HCT116 (cell line): ENCODE results near the gene RBP4.

ENCODE experiments used
- EZH2 ChIP-seq: fragments of 200-600 bp; sonication (generic); IDR thresholded peaks from 2 replicates; pipeline ENCODE4 v1.6.1; 2017; ENCODE audit warnings: antibody characterized with exemption, mixed run types
- POLR2AphosphoS5 ChIP-seq: IDR thresholded peaks from 2 replicates; pipeline ENCODE4 v1.6.1; 2011; ENCODE audit warnings: mild to moderate bottlenecking, low read depth, low read length, moderate library complexity
- RAD21 ChIP-seq: IDR thresholded peaks from 2 replicates; pipeline ENCODE4 v1.6.1; 2012; ENCODE audit warnings: low read depth, mild to moderate bottlenecking
- SIN3A ChIP-seq: IDR thresholded peaks from 2 replicates; pipeline ENCODE4 v1.6.1; 2012; ENCODE audit warnings: low read depth
- ZNF274 ChIP-seq: fragments of 200-500 bp; sonication (Bioruptor generic); IDR thresholded peaks from 2 replicates; pipeline ENCODE4 v1.6.1; 2014; ENCODE audit warnings: mild to moderate bottlenecking, low read depth, low read length, inconsistent platforms
- TF ChIP-seq, protein P1 (sequence below): IDR thresholded peaks from 2 replicates; pipeline ENCODE4 v1.6.1; 2012
- TF ChIP-seq, protein P2 (sequence below), 3 experiments: fragments of 200-600 bp in 1 of 3; sonication (generic) in 1 of 3; IDR thresholded peaks in 2 of 3; conservative IDR thresholded peaks in 1 of 3; 2 replicates each; pipeline ENCODE4 v1.5.1; 2012 to 2017; ENCODE audit warnings: low read depth in 2 of 3, low read length in 2 of 3, antibody characterized with exemption in 1 of 3, borderline replicate concordance in 1 of 3, control low read depth in 1 of 3, mild to moderate bottlenecking in 1 of 3, mixed read lengths in 1 of 3, mixed run types in 1 of 3, moderate library complexity in 1 of 3; ENCODE audit not compliant: insufficient read depth in 1 of 3

DNA sequence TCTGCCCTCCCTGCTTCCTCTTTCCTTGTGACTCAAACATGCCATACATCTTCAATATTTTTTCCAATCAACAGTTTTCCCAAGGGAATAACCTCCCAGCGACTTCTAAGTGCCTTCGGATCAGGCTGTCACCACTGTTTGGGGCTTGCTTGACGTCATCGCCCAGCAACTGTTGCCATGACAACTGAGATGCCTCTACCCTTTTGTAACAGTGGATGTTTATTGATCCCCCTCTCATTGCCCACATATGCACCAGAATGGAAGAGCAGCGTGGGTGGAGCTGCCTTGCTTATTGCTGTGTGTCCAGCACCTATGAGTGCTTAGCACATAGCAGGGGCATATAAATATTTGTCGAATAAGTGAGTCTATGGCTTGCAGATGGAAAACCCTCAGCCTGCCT lies 20.2 kb downstream of the RBP4 start:
- no peak for TF ChIP-seq EZH2
- no peak for TF ChIP-seq SIN3A
- no peak for TF ChIP-seq POLR2AphosphoS5
- TF ChIP-seq RAD21, result no peak
- TF ChIP-seq, protein P1, sequence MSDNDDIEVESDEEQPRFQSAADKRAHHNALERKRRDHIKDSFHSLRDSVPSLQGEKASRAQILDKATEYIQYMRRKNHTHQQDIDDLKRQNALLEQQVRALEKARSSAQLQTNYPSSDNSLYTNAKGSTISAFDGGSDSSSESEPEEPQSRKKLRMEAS, result no peak
- TF ChIP-seq, protein P2, sequence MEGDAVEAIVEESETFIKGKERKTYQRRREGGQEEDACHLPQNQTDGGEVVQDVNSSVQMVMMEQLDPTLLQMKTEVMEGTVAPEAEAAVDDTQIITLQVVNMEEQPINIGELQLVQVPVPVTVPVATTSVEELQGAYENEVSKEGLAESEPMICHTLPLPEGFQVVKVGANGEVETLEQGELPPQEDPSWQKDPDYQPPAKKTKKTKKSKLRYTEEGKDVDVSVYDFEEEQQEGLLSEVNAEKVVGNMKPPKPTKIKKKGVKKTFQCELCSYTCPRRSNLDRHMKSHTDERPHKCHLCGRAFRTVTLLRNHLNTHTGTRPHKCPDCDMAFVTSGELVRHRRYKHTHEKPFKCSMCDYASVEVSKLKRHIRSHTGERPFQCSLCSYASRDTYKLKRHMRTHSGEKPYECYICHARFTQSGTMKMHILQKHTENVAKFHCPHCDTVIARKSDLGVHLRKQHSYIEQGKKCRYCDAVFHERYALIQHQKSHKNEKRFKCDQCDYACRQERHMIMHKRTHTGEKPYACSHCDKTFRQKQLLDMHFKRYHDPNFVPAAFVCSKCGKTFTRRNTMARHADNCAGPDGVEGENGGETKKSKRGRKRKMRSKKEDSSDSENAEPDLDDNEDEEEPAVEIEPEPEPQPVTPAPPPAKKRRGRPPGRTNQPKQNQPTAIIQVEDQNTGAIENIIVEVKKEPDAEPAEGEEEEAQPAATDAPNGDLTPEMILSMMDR (IDR thresholded peaks at IDR 0.05 in 2 of 3, conservative IDR thresholded peaks at IDR 0.05 in 1 of 3; ENCODE audit: borderline replicate concordance in 1 of 3, insufficient read depth in 1 of 3, low read depth in 2 of 3, low read length in 2 of 3), result no peak
- no peak for TF ChIP-seq ZNF274
